Gastrocnemius medialis (tissue), 4 donors: ENCODE results near the gene TOM1.

Experiments
- CTCF ChIP-seq, 5 experiments: fragments of 450-650 bp in 3 of 5; fragments of 200-600 bp in 2 of 5; sonication (generic) in 2 of 5; IDR thresholded peaks in 4 of 5; conservative IDR thresholded peaks in 1 of 5; 1 replicate in 4 of 5; 2 replicates in 1 of 5; pipeline ENCODE4 v1.5.1; 2016 to 2019; ENCODE audit warnings: antibody characterized with exemption in 5 of 5, mild to moderate bottlenecking in 3 of 5, moderate library complexity in 3 of 5
- POLR2A ChIP-seq, 2 donors: fragments of 450-650 bp; IDR thresholded peaks; one replicate each; pipeline ENCODE4 v1.6.1; 2017; ENCODE audit warnings: antibody characterized with exemption in 2 of 2, mild to moderate bottlenecking in 2 of 2, moderate library complexity in 2 of 2

- TF ChIP-seq POLR2A (IDR thresholded peaks at IDR 0.05), result no peak
- no peak for TF ChIP-seq CTCF (IDR thresholded peaks at IDR 0.05 in 4 of 5, conservative IDR thresholded peaks at IDR 0.05 in 1 of 5)
Measured at GRCh38 chr22:35344956-35345690, 45.4 kb downstream of the TOM1 start.
